ENCODE results near the gene COL4A1.

The COL4A1 gene

DNA sequence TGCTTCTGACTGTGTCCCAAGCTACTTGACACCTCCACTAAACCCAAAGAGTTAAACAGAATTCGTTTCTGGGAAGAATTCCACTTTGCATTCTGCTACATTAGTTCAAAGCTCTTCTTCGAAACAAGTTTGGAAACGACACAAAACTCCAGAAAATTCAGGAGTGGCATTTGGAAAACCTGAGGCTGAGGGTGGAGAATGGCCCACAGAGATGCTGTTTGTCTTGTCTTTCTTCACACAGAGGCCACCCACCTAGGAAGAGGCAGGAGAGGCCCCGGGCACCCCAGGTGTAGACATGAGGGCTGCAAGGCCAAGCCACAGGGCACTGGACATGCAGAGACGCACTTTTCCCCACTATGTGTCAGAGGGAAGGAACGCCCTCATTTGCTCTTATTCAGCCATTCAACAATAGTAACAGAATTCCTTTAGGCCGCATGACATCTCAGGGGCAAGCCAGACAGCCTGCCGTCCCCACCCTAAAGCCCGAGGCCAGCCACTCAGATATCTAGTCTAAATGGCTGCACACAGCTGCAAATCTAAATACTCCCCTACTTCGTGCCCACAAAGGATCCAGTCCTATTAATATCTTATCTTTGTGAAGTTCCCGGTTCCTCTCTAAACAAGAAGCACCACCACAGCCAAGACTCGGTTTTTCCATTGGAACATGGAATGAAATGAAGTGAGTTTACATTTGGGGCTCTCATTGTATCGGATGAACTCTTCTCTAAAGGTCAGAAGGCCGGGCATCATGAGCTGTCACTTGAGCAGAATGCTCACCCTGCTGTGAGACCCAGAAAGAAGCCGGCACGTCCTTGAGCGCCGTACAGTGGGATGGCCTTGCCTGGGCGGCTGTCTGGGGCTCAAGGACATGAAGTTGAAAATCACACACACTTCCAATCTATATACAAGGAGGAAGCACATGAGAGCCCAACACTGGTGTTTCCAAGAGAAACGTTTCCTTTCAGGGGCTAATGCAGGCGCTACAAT, 19.8 kb downstream of the COL4A1 start:
- no peak overlapping the region for H3K4me3 ChIP-seq
- H3K27me3 ChIP-seq: no peaks in the 10 kb centered on the region
- peaks cover 0 to 94% (median 45%) of the 10 kb centered on the region in 4 donors for H3K4me1 ChIP-seq
- H3K27ac ChIP-seq: peak overlapping the region; percentile 57 to 70
- no peaks in the 10 kb centered on the region for H3K9me3 ChIP-seq
- H3K36me3 ChIP-seq: peaks cover 8 to 9% (median 8%) of the 10 kb centered on the region in 3 donors
- intact Hi-C loops (cut with DNase I; ENCODE audit: low total_unique reads): no loop called here
- TF ChIP-seq CTCF (IDR thresholded peaks at IDR 0.05): no peak
- DNase-seq: no peak

DNA sequence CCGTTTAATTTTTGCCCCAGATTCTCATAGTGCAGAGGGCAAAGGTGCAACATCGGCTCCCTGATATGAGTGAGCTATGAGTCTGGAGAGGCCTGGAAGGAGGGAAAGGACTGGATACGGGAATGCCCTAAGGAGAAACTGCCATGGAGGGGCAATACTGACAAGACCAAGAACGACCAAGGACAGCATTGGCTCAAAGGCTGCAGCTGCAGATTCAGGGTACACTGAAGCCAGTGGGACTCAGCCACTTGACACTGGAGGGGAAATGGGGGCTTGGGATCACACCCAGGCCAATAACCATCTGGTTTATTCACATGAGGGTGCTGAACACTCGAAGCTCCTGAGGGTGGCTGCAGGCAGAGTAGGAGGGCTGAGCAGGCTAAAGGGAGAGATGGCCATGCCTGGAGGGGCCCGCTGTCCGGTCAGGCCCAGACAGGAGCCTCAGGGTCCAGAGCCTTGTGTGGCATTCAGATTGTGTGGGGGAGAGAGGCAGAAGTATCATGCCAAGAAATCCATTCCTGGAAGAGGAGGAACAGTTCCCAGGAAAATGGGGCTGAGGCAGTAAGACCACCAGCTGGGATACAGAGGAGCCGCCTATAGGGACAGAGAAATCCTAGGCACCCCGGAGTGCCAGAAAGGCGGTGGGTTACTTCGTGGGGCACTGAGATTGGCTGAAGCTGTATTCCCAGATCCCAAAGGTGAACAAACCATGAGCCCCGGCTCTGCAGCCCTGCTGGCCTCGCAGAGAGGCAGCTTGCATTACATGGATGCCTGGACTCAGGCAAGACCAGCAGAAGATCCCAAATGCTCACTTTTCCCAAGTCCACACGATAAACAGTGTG, 20.7 kb downstream of the COL4A1 start:
- H3K27me3 ChIP-seq: no peaks in the 10 kb centered on the region
- H3K4me3 ChIP-seq: peak overlapping the region in 1 of 2 donors; percentile 2
- TF ChIP-seq CTCF (IDR thresholded peaks at IDR 0.05): no peak
- H3K4me1 ChIP-seq: peaks cover 0 to 95% (median 48%) of the 10 kb centered on the region in 4 donors
- no peaks in the 10 kb centered on the region for H3K9me3 ChIP-seq
- peaks cover 8 to 9% (median 8%) of the 10 kb centered on the region in 3 donors for H3K36me3 ChIP-seq
- H3K27ac ChIP-seq: peak overlapping the region; percentile 57 to 70
- no peak for DNase-seq
- intact Hi-C loops (cut with DNase I; ENCODE audit: low total_unique reads): no loop called here

- peak overlapping the region; percentile 57 to 70 for H3K27ac ChIP-seq
- no peaks in the 10 kb centered on the region for H3K9me3 ChIP-seq
- intact Hi-C loops (cut with DNase I; ENCODE audit: low total_unique reads): no loop called here
- H3K36me3 ChIP-seq: peaks cover 8 to 9% (median 8%) of the 10 kb centered on the region in 3 donors
- no peaks in the 10 kb centered on the region for H3K27me3 ChIP-seq
- no peak for TF ChIP-seq CTCF (IDR thresholded peaks at IDR 0.05)
- no peak for DNase-seq
- H3K4me1 ChIP-seq: peaks cover 0 to 95% (median 52%) of the 10 kb centered on the region in 4 donors
- H3K4me3 ChIP-seq: no peak overlapping the region
Measured at GRCh38 chr13:110284779-110285484, 22.0 kb downstream of the COL4A1 start.

GRCh38 chr13:110283736-110284517, 23.0 kb downstream of the COL4A1 start:
- H3K27ac ChIP-seq: peak overlapping the region; percentile 57 to 70

More at GRCh38 chr13:110283736-110284517, 23.0 kb downstream of the COL4A1 start:
- Histone ChIP-seq H3K36me3 (peaks cover 1 to 4% (median 2%) of the 10 kb centered on the region in 3 donors), H3K27me3 (no peaks in the 10 kb centered on the region), H3K9me3 (no peaks in the 10 kb centered on the region), H3K4me3 (no peak overlapping the region), H3K4me1 (peaks cover 0 to 96% (median 59%) of the 10 kb centered on the region in 4 donors)
- TF ChIP-seq CTCF (IDR thresholded peaks at IDR 0.05): no peak
- intact Hi-C loops (cut with DNase I; ENCODE audit: low total_unique reads): no loop called here
- DNase-seq: no peak

All from tibial artery (tissue), 4 donors.